Measurements from ENCODE around the gene RGS16. TPM values are rescaled to one million over a fixed set of nuclear protein-coding genes. Genes with fewer than 3 reads are reported as not detected.

RGS16 gene
- total and polyA plus RNA-seq, 9 of the 15 experiments (the other 6 are each of a cell fraction or from before 2014, with no cell fraction given) = 0.07 to 0.55 (median 0.36) TPM

- H4K20me1 ChIP-seq (replicated peaks; ENCODE audit: control insufficient read depth, insufficient read depth, low read length) = no peaks in the 10 kb centered on the region
- H3K4me3 ChIP-seq = no peak overlapping the region
- no peaks in the 10 kb centered on the region for H3K79me2 ChIP-seq (ENCODE audit: control insufficient read depth, insufficient read depth, low read length)
- ChIA-PET POLR2A (interaction anchor here (1.2 to 2.0 kb wide), 3 partner anchors 8 to 502 kb away, joined by 4 to 6 read pairs (median 4); no protein-coding TSS in a partner anchor), CTCF (ENCODE audit: low intra/inter-chr PET ratio) (no interaction called here)
- no peaks in the 10 kb centered on the region for H3K9me1 ChIP-seq (ENCODE audit: control insufficient read depth, insufficient read depth, low read length)
- H3K4me2 ChIP-seq (ENCODE audit: insufficient read depth, low read length) = no peak overlapping the region
- BruUV-seq (replicated peaks) = no TSS peak
- in situ Hi-C loops (cut with MboI) (loop anchor here (10.0 kb wide), 2 partner anchors 285 to 505 kb away; no protein-coding TSS in a partner anchor), intact Hi-C loops (cut with micrococcal nuclease) (loop anchor here (10.0 kb wide), 1 partner anchor 285 kb away; no protein-coding TSS in a partner anchor)
- DNase-seq (ENCODE audit: extremely low read depth in 1 of 4, low spot score in 3 of 4) (no peak), ATAC-seq (no peak), FAIRE-seq (no peak)
- H2AFZ ChIP-seq (ENCODE audit: low read depth, low read length) = peak overlapping the region; percentile 96; the same call in 1 of the 2 replicates
- WGBS (ENCODE audit: insufficient coverage, low coverage, missing lambda C conversion rate) = 60% methylated on average over 5 of the region's 5 CpGs
- H3K36me3 ChIP-seq (ENCODE audit: control insufficient read depth, insufficient read depth, low read length) = no peaks in the 10 kb centered on the region
- TF ChIP-seq CBFA2T2 (conservative IDR thresholded peaks at IDR 0.05) = 0 out of 2 replicates have a peak, but pooled peaks have one; percentile 2
- TF ChIP-seq SMC3 (conservative IDR thresholded peaks at IDR 0.05; ENCODE audit: insufficient read depth, low read depth, low read length) = no peak
- H3K4me1 ChIP-seq (replicated peaks in 1 of 2; ENCODE audit: control insufficient read depth in 2 of 2, insufficient read depth in 2 of 2, low read length in 2 of 2) = peaks cover 0 to 31% of the 10 kb centered on the region in 2 experiments; a peak in 4 of 5 replicates
- H3K27me3 ChIP-seq (ENCODE audit: control insufficient read depth in 2 of 2, insufficient read depth in 2 of 2, low read length in 2 of 2) = peaks cover 0 to 4% of the 10 kb centered on the region in 2 experiments; a peak in 1 of 5 replicates
- H3K9me3 ChIP-seq (replicated peaks; ENCODE audit: control insufficient read depth, insufficient read depth, low read depth, low read length) = no peaks in the 10 kb centered on the region
- no peak overlapping the region for H3K9ac ChIP-seq (ENCODE audit: insufficient read depth in 1 of 2, low read depth in 2 of 2, low read length in 2 of 2)
- H3K27ac ChIP-seq (ENCODE audit: extremely low read depth, low read depth, low read length) = no peak overlapping the region
Observed at GRCh38 chr1:182589931-182590330, 14.3 kb downstream of the RGS16 start.

GRCh38 chr1:182589520-182589919 is 14.7 kb downstream of the RGS16 start:
- no peaks in the 10 kb centered on the region for H3K79me2 ChIP-seq (ENCODE audit: control insufficient read depth, insufficient read depth, low read length)
- POLR2A ChIA-PET = interaction anchor here (0.6 to 2.0 kb wide), 10 partner anchors 9 to 1299 kb away, joined by 3 to 6 read pairs (median 4); no protein-coding TSS in a partner anchor
- H3K4me2 ChIP-seq (ENCODE audit: insufficient read depth, low read length) = peak overlapping the region; percentile 90
- H3K36me3 ChIP-seq (ENCODE audit: control insufficient read depth, insufficient read depth, low read length) = no peaks in the 10 kb centered on the region
- no peaks in the 10 kb centered on the region for H4K20me1 ChIP-seq (replicated peaks; ENCODE audit: control insufficient read depth, insufficient read depth, low read length)
- H2AFZ ChIP-seq (ENCODE audit: low read depth, low read length) = peak overlapping the region; percentile 96
- no peaks in the 10 kb centered on the region for H3K9me1 ChIP-seq (ENCODE audit: control insufficient read depth, insufficient read depth, low read length)
- no peaks in the 10 kb centered on the region for H3K9me3 ChIP-seq (replicated peaks; ENCODE audit: control insufficient read depth, insufficient read depth, low read depth, low read length)
- no peak overlapping the region for H3K9ac ChIP-seq (ENCODE audit: insufficient read depth in 1 of 2, low read depth in 2 of 2, low read length in 2 of 2)
- TF ChIP-seq, protein P1, sequence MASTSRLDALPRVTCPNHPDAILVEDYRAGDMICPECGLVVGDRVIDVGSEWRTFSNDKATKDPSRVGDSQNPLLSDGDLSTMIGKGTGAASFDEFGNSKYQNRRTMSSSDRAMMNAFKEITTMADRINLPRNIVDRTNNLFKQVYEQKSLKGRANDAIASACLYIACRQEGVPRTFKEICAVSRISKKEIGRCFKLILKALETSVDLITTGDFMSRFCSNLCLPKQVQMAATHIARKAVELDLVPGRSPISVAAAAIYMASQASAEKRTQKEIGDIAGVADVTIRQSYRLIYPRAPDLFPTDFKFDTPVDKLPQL (IDR thresholded peaks at IDR 0.05; ENCODE audit: extremely low read depth, insufficient read length) = no peak
- TF ChIP-seq POLR2B (IDR thresholded peaks at IDR 0.05; ENCODE audit: low read depth, partially characterized antibody) (no peak), MTA1 (IDR thresholded peaks at IDR 0.05; ENCODE audit: borderline replicate concordance) (no peak), ZZZ3 (IDR thresholded peaks at IDR 0.05) (no peak), ZKSCAN8 (CRISPR knock-in tag; IDR thresholded peaks at IDR 0.05) (peak; percentile 3; the same call in 1 of the 2 replicates)
- in situ Hi-C loops (cut with MboI) = loop anchor here (10.0 kb wide), 1 partner anchor 285 kb away; no protein-coding TSS in a partner anchor
- peak overlapping the region; percentile 58 for H3K4me3 ChIP-seq
- WGBS (ENCODE audit: insufficient coverage, low coverage, missing lambda C conversion rate) = 74% methylated on average over 3 of the region's 3 CpGs
- BruUV-seq (replicated peaks) = no TSS peak
- peaks cover 0 to 4% of the 10 kb centered on the region in 2 experiments; a peak in 1 of 5 replicates for H3K27me3 ChIP-seq (ENCODE audit: control insufficient read depth in 2 of 2, insufficient read depth in 2 of 2, low read length in 2 of 2)
- CTCF ChIA-PET (ENCODE audit: low intra/inter-chr PET ratio) = no interaction called here
- DNase-seq (ENCODE audit: extremely low read depth in 1 of 4, low spot score in 3 of 4) (no peak), ATAC-seq (no peak), FAIRE-seq (no peak)
- peaks cover 0 to 36% of the 10 kb centered on the region in 2 experiments; a peak in 4 of 5 replicates for H3K4me1 ChIP-seq (replicated peaks in 1 of 2; ENCODE audit: control insufficient read depth in 2 of 2, insufficient read depth in 2 of 2, low read length in 2 of 2)
- intact Hi-C loops (cut with micrococcal nuclease) = loop anchor here (10.0 kb wide), 1 partner anchor 285 kb away; no protein-coding TSS in a partner anchor
- H3K27ac ChIP-seq (ENCODE audit: extremely low read depth, low read depth, low read length) = no peak overlapping the region

All from K562 (cell line).